GM18867 (cell line): ENCODE data around the gene RFTN1.
A peak's percentile ranks its signal among the peaks of the same experiment; 100 is the strongest.

Experiments
- ATAC-seq: cut with Tn5 transposase; IDR thresholded peaks from one replicate; pipeline ENCODE4 v1.9.1; 2021; ENCODE audit warnings: mild to moderate bottlenecking, moderate library complexity; ENCODE audit not compliant: unreplicated experiment

The RFTN1 gene

GRCh38 chr3:16364963-16365362, 148.5 kb downstream of the RFTN1 start:
- ATAC-seq: no peak

GRCh38 chr3:16364323-16364722, 149.2 kb downstream of the RFTN1 start:
- no peak for ATAC-seq

- ATAC-seq: no peak
Measured at GRCh38 chr3:16363636-16364035, 149.9 kb downstream of the RFTN1 start.

- no peak for ATAC-seq
Measured at GRCh38 chr3:16362770-16363169, 150.7 kb downstream of the RFTN1 start.

- no peak for ATAC-seq
Measured at GRCh38 chr3:16361087-16361486, 152.4 kb downstream of the RFTN1 start.

- no peak for ATAC-seq
Measured at GRCh38 chr3:16359331-16359730, 154.2 kb downstream of the RFTN1 start.

- no peak for ATAC-seq
Measured at GRCh38 chr3:16358336-16358735, 155.2 kb downstream of the RFTN1 start.

- no peak for ATAC-seq
Measured at GRCh38 chr3:16357186-16358121, 156.0 kb downstream of the RFTN1 start.

- no peak for ATAC-seq
Measured at GRCh38 chr3:16355828-16356227, 157.7 kb downstream of the RFTN1 start.

- no peak for ATAC-seq
Measured at GRCh38 chr3:16354291-16354690, 159.2 kb downstream of the RFTN1 start.

GRCh38 chr3:16352428-16352827, 161.1 kb downstream of the RFTN1 start:
- no peak for ATAC-seq

GRCh38 chr3:16350597-16351318, 162.7 kb downstream of the RFTN1 start:
- no peak for ATAC-seq

GRCh38 chr3:16349986-16350596, 163.4 kb downstream of the RFTN1 start:
- no peak for ATAC-seq

GRCh38 chr3:16347548-16347947, 166.0 kb downstream of the RFTN1 start:
- no peak for ATAC-seq

- ATAC-seq: no peak
Measured at GRCh38 chr3:16346413-16347081, 167.0 kb downstream of the RFTN1 start.

GRCh38 chr3:16343101-16343500, 170.4 kb downstream of the RFTN1 start:
- ATAC-seq: no peak

GRCh38 chr3:16338999-16339398, 174.5 kb downstream of the RFTN1 start:
- no peak for ATAC-seq

- ATAC-seq: peak; percentile 72
Measured at GRCh38 chr3:16337856-16338540, 175.5 kb downstream of the RFTN1 start.

GRCh38 chr3:16336825-16337224, 176.7 kb downstream of the RFTN1 start:
- no peak for ATAC-seq
